ENCODE measurements around the gene MBD5. TPM values are rescaled to one million over a fixed set of nuclear protein-coding genes. Genes with fewer than 3 reads are reported as not detected.

Gene MBD5
- total and polyA plus RNA-seq, 4 donors: 5.7 to 140 (median 21.2) TPM

GRCh38 chr2:148221166-148221565, 200.3 kb downstream of the MBD5 start:
- peaks cover 0 to 14% (median 0%) of the 10 kb centered on the region in 4 donors for H3K9me3 ChIP-seq (ENCODE audit: control insufficient read depth in 4 of 4, insufficient read depth in 3 of 4, low read length in 3 of 4)
- H3K4me3 ChIP-seq: no peak overlapping the region
- H3K27ac ChIP-seq (ENCODE audit: low read depth in 1 of 2, low read length in 1 of 2): no peak overlapping the region
- no peak for TF ChIP-seq CTCF (IDR thresholded peaks at IDR 0.05; ENCODE audit: control extremely low read depth, extremely low read depth)
- peaks cover 0 to 5% (median 0%) of the 10 kb centered on the region in 5 donors for H3K4me1 ChIP-seq (ENCODE audit: control insufficient read depth in 5 of 5, insufficient read depth in 5 of 5, low read length in 5 of 5)
- no peaks in the 10 kb centered on the region for H3K27me3 ChIP-seq (ENCODE audit: control insufficient read depth in 3 of 3, insufficient read depth in 3 of 3, low read length in 2 of 3)
- ATAC-seq (ENCODE audit: insufficient read depth, low FRiP score) (no peak), DNase-seq (no peak)
- H3K36me3 ChIP-seq (ENCODE audit: control insufficient read depth in 4 of 4, insufficient read depth in 4 of 4, low read length in 4 of 4): no peaks in the 10 kb centered on the region
- 93 to 96% methylated on average over 4 of the region's 4 CpGs for WGBS, 2 donors
- no peak overlapping the region for H3K9ac ChIP-seq (ENCODE audit: insufficient read depth in 1 of 2, low read length in 2 of 2)

GRCh38 chr2:148221926-148222325, 201.0 kb downstream of the MBD5 start:
- DNase-seq (no peak), ATAC-seq (ENCODE audit: insufficient read depth, low FRiP score) (no peak)
- no peak overlapping the region for H3K27ac ChIP-seq (ENCODE audit: low read depth in 1 of 2, low read length in 1 of 2)
- H3K4me1 ChIP-seq (ENCODE audit: control insufficient read depth in 5 of 5, insufficient read depth in 5 of 5, low read length in 5 of 5): peaks cover 0 to 5% (median 0%) of the 10 kb centered on the region in 5 donors
- H3K4me3 ChIP-seq: no peak overlapping the region
- TF ChIP-seq CTCF (IDR thresholded peaks at IDR 0.05; ENCODE audit: control extremely low read depth, extremely low read depth): no peak
- whole genome bisulfite sequencing, 2 donors: 99 to 100% methylated on average over 2 of the region's 2 CpGs
- H3K36me3 ChIP-seq (ENCODE audit: control insufficient read depth in 4 of 4, insufficient read depth in 4 of 4, low read length in 4 of 4): no peaks in the 10 kb centered on the region
- no peaks in the 10 kb centered on the region for H3K27me3 ChIP-seq (ENCODE audit: control insufficient read depth in 3 of 3, insufficient read depth in 3 of 3, low read length in 2 of 3)
- peaks cover 0 to 14% (median 0%) of the 10 kb centered on the region in 4 donors for H3K9me3 ChIP-seq (ENCODE audit: control insufficient read depth in 4 of 4, insufficient read depth in 3 of 4, low read length in 3 of 4)
- H3K9ac ChIP-seq (ENCODE audit: insufficient read depth in 1 of 2, low read length in 2 of 2): no peak overlapping the region

- no peak overlapping the region for H3K9ac ChIP-seq (ENCODE audit: insufficient read depth in 1 of 2, low read length in 2 of 2)
- 86 to 93% methylated on average over 3 of the region's 3 CpGs for WGBS, 2 donors
Measured at GRCh38 chr2:148231858-148232257, 211.0 kb downstream of the MBD5 start.

More at GRCh38 chr2:148231858-148232257, 211.0 kb downstream of the MBD5 start:
- no peak for ATAC-seq (ENCODE audit: insufficient read depth, low FRiP score)
- Histone ChIP-seq H3K9me3 (ENCODE audit: control insufficient read depth in 4 of 4, insufficient read depth in 3 of 4, low read length in 3 of 4) (peaks cover 0 to 3% (median 0%) of the 10 kb centered on the region in 4 donors), H3K4me3 (no peak overlapping the region), H3K27ac (ENCODE audit: low read depth in 1 of 2, low read length in 1 of 2) (no peak overlapping the region), H3K4me1 (ENCODE audit: control insufficient read depth in 5 of 5, insufficient read depth in 5 of 5, low read length in 5 of 5) (no peaks in the 10 kb centered on the region), H3K36me3 (ENCODE audit: control insufficient read depth in 4 of 4, insufficient read depth in 4 of 4, low read length in 4 of 4) (peaks cover 1 to 19% (median 9%) of the 10 kb centered on the region in 4 donors), H3K27me3 (ENCODE audit: control insufficient read depth in 3 of 3, insufficient read depth in 3 of 3, low read length in 2 of 3) (no peaks in the 10 kb centered on the region)
- no peak for TF ChIP-seq CTCF (IDR thresholded peaks at IDR 0.05; ENCODE audit: control extremely low read depth, extremely low read depth)
- DNase-seq: no peak
